Peyer's patch (tissue), 4 donors: ENCODE data around the gene GTF3C1.

ENCODE experiments used
- POLR2A ChIP-seq, 2 donors: fragments of 450-650 bp; IDR thresholded peaks; one replicate each; pipeline ENCODE4 v1.5.1; 2017; ENCODE audit warnings: antibody characterized with exemption in 2 of 2, mild to moderate bottlenecking in 2 of 2, moderate library complexity in 2 of 2
- TF ChIP-seq, protein P1 (sequence below), 6 experiments: fragments of 450-650 bp in 4 of 6; fragments of 200-600 bp in 2 of 6; sonication (generic) in 1 of 6; IDR thresholded peaks; one replicate each; pipeline ENCODE4 v1.5.1; 2017 to 2019; ENCODE audit warnings: antibody characterized with exemption in 6 of 6, mild to moderate bottlenecking in 3 of 6, moderate library complexity in 1 of 6

DNA sequence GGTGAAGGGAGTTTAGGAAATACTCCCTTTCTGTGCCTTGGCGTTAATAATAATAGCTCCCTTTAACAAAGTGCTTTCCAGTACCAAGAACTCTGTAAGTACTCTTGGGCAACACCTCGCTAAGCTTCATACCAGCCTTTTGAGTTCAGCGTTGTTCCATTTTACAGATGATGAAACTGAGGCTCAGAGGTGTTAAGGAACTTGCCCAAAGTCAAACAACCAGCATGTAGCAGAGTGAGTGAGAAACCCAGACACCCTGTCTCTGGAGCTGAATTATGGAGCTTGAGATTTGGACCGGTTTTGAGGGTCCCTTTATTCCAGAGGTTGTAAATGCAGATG, 838 bp upstream of the GTF3C1 start:
- TF ChIP-seq, protein P1, sequence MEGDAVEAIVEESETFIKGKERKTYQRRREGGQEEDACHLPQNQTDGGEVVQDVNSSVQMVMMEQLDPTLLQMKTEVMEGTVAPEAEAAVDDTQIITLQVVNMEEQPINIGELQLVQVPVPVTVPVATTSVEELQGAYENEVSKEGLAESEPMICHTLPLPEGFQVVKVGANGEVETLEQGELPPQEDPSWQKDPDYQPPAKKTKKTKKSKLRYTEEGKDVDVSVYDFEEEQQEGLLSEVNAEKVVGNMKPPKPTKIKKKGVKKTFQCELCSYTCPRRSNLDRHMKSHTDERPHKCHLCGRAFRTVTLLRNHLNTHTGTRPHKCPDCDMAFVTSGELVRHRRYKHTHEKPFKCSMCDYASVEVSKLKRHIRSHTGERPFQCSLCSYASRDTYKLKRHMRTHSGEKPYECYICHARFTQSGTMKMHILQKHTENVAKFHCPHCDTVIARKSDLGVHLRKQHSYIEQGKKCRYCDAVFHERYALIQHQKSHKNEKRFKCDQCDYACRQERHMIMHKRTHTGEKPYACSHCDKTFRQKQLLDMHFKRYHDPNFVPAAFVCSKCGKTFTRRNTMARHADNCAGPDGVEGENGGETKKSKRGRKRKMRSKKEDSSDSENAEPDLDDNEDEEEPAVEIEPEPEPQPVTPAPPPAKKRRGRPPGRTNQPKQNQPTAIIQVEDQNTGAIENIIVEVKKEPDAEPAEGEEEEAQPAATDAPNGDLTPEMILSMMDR (IDR thresholded peaks at IDR 0.05) = no peak
- TF ChIP-seq POLR2A (IDR thresholded peaks at IDR 0.05) = no peak
